ENCODE measurements around the gene ATG4D.

The ATG4D gene

GRCh38 chr19:10508036-10508435 lies 35.7 kb upstream of the ATG4D start:
- Histone ChIP-seq H3K4me3 (ENCODE audit: low read depth, low read length) (no peak overlapping the region), H3K4me1 (no peaks in the 10 kb centered on the region), H3K27me3 (ENCODE audit: control insufficient read depth, insufficient read depth, low read length) (no peaks in the 10 kb centered on the region), H3K9ac (no peak overlapping the region), H3K79me2 (no peaks in the 10 kb centered on the region), H3K9me3 (ENCODE audit: control insufficient read depth, low read length) (no peaks in the 10 kb centered on the region), H3K4me2 (ENCODE audit: low read length) (no peak overlapping the region), H2AFZ (no peak overlapping the region), H3K36me3 (ENCODE audit: control insufficient read depth, insufficient read depth, low read length) (no peaks in the 10 kb centered on the region), H3K27ac (no peak overlapping the region)
- TF ChIP-seq, protein P1, sequence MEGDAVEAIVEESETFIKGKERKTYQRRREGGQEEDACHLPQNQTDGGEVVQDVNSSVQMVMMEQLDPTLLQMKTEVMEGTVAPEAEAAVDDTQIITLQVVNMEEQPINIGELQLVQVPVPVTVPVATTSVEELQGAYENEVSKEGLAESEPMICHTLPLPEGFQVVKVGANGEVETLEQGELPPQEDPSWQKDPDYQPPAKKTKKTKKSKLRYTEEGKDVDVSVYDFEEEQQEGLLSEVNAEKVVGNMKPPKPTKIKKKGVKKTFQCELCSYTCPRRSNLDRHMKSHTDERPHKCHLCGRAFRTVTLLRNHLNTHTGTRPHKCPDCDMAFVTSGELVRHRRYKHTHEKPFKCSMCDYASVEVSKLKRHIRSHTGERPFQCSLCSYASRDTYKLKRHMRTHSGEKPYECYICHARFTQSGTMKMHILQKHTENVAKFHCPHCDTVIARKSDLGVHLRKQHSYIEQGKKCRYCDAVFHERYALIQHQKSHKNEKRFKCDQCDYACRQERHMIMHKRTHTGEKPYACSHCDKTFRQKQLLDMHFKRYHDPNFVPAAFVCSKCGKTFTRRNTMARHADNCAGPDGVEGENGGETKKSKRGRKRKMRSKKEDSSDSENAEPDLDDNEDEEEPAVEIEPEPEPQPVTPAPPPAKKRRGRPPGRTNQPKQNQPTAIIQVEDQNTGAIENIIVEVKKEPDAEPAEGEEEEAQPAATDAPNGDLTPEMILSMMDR (IDR thresholded peaks at IDR 0.05) = no peak

- H3K79me2 ChIP-seq = no peaks in the 10 kb centered on the region
- peaks cover 3% of the 10 kb centered on the region for H3K27me3 ChIP-seq (ENCODE audit: control insufficient read depth, insufficient read depth, low read length)
- TF ChIP-seq, protein P1 (IDR thresholded peaks at IDR 0.05) = no peak
- H3K4me2 ChIP-seq (ENCODE audit: low read length) = no peak overlapping the region
- H3K4me3 ChIP-seq (ENCODE audit: low read depth, low read length) = no peak overlapping the region
- H3K9ac ChIP-seq = no peak overlapping the region
- H3K27ac ChIP-seq = no peak overlapping the region
- H3K9me3 ChIP-seq (ENCODE audit: control insufficient read depth, low read length) = no peaks in the 10 kb centered on the region
- no peak overlapping the region for H2AFZ ChIP-seq
- no peaks in the 10 kb centered on the region for H3K4me1 ChIP-seq
- H3K36me3 ChIP-seq (ENCODE audit: control insufficient read depth, insufficient read depth, low read length) = no peaks in the 10 kb centered on the region
Measured at GRCh38 chr19:10508707-10509106, 35.0 kb upstream of the ATG4D start.

GRCh38 chr19:10510301-10510802 lies 33.4 kb upstream of the ATG4D start:
- no peak overlapping the region for H3K4me3 ChIP-seq (ENCODE audit: low read depth, low read length)
- H3K36me3 ChIP-seq (ENCODE audit: control insufficient read depth, insufficient read depth, low read length) = no peaks in the 10 kb centered on the region
- no peaks in the 10 kb centered on the region for H3K9me3 ChIP-seq (ENCODE audit: control insufficient read depth, low read length)
- H3K9ac ChIP-seq = no peak overlapping the region
- no peaks in the 10 kb centered on the region for H3K79me2 ChIP-seq
- TF ChIP-seq, protein P1 (IDR thresholded peaks at IDR 0.05) = peak; percentile 75
- H3K27me3 ChIP-seq (ENCODE audit: control insufficient read depth, insufficient read depth, low read length) = peaks cover 4% of the 10 kb centered on the region
- H3K27ac ChIP-seq = no peak overlapping the region
- peak overlapping the region; percentile 33 for H2AFZ ChIP-seq
- no peaks in the 10 kb centered on the region for H3K4me1 ChIP-seq
- H3K4me2 ChIP-seq (ENCODE audit: low read length) = no peak overlapping the region

- H3K36me3 ChIP-seq (ENCODE audit: control insufficient read depth, insufficient read depth, low read length) = no peaks in the 10 kb centered on the region
- no peak overlapping the region for H3K27ac ChIP-seq
- H3K9ac ChIP-seq = no peak overlapping the region
- H3K79me2 ChIP-seq = no peaks in the 10 kb centered on the region
- H3K4me2 ChIP-seq (ENCODE audit: low read length) = no peak overlapping the region
- TF ChIP-seq, protein P1 (IDR thresholded peaks at IDR 0.05) = no peak
- H3K4me1 ChIP-seq = no peaks in the 10 kb centered on the region
- H2AFZ ChIP-seq = no peak overlapping the region
- H3K4me3 ChIP-seq (ENCODE audit: low read depth, low read length) = no peak overlapping the region
- peaks cover 4% of the 10 kb centered on the region for H3K27me3 ChIP-seq (ENCODE audit: control insufficient read depth, insufficient read depth, low read length)
- H3K9me3 ChIP-seq (ENCODE audit: control insufficient read depth, low read length) = no peaks in the 10 kb centered on the region
Measured at GRCh38 chr19:10513223-10513622, 30.5 kb upstream of the ATG4D start.
